ENCODE results near the gene GRID2. TPM values are rescaled to one million over a fixed set of nuclear protein-coding genes. Genes with fewer than 3 reads are reported as not detected.

GRID2 gene
- total RNA-seq, 1 experiment from 2014 or later, result not detected

GRCh38 chr4:93261207-93261606, 957.4 kb downstream of the GRID2 start:
- BruUV-seq (replicated peaks), result no TSS peak

GRCh38 chr4:93263166-93263565, 959.4 kb downstream of the GRID2 start:
- Mint-ChIP-seq H3K27me3 (ENCODE audit: insufficient read depth, unreplicated experiment) (no peaks in the 10 kb centered on the region), H3K9me3 (ENCODE audit: unreplicated experiment) (no peaks in the 10 kb centered on the region), H3K4me1 (ENCODE audit: insufficient read depth, unreplicated experiment) (no peaks in the 10 kb centered on the region), H3K4me3 (ENCODE audit: unreplicated experiment) (no peak overlapping the region), H3K27ac (ENCODE audit: low read depth, unreplicated experiment) (no peak overlapping the region), H3K36me3 (ENCODE audit: insufficient read depth, unreplicated experiment) (no peaks in the 10 kb centered on the region)
- DNase-seq (ENCODE audit: unreplicated experiment), result no peak
- intact Hi-C loops (cut with micrococcal nuclease), result no loop called here
- no TSS peak for BruUV-seq (replicated peaks)
- ChIA-PET CTCF (no interaction called here), POLR2A (no interaction called here)
- no peak for TF ChIP-seq CTCF (IDR thresholded peaks at IDR 0.05; ENCODE audit: unreplicated experiment)

More at GRCh38 chr4:93261207-93261606, 957.4 kb downstream of the GRID2 start:
- Mint-ChIP-seq H3K4me1 (ENCODE audit: insufficient read depth, unreplicated experiment) (no peaks in the 10 kb centered on the region), H3K27me3 (ENCODE audit: insufficient read depth, unreplicated experiment) (no peaks in the 10 kb centered on the region), H3K4me3 (ENCODE audit: unreplicated experiment) (no peak overlapping the region), H3K9me3 (ENCODE audit: unreplicated experiment) (no peaks in the 10 kb centered on the region), H3K27ac (ENCODE audit: low read depth, unreplicated experiment) (no peak overlapping the region), H3K36me3 (ENCODE audit: insufficient read depth, unreplicated experiment) (no peaks in the 10 kb centered on the region)
- DNase-seq (ENCODE audit: unreplicated experiment), result no peak
- CTCF ChIA-PET, result no interaction called here
- POLR2A ChIA-PET, result interaction anchor here (0.6 to 1.2 kb wide), 2 partner anchors 9 to 202 kb away, joined by 3 read pairs; no protein-coding TSS in a partner anchor
- intact Hi-C loops (cut with micrococcal nuclease), result no loop called here
- TF ChIP-seq CTCF (IDR thresholded peaks at IDR 0.05; ENCODE audit: unreplicated experiment), result no peak

GRCh38 chr4:93267747-93268146, 964.0 kb downstream of the GRID2 start:
- no peaks in the 10 kb centered on the region for H3K27me3 Mint-ChIP-seq (ENCODE audit: insufficient read depth, unreplicated experiment)
- POLR2A ChIA-PET, result no interaction called here
- H3K9me3 Mint-ChIP-seq (ENCODE audit: unreplicated experiment), result no peaks in the 10 kb centered on the region
- CTCF ChIA-PET, result interaction anchor here (0.7 kb wide), 1 partner anchor 69 kb away, joined by 3 read pairs; no protein-coding TSS in a partner anchor
- H3K27ac Mint-ChIP-seq (ENCODE audit: low read depth, unreplicated experiment), result no peak overlapping the region
- no peaks in the 10 kb centered on the region for H3K4me1 Mint-ChIP-seq (ENCODE audit: insufficient read depth, unreplicated experiment)
- H3K36me3 Mint-ChIP-seq (ENCODE audit: insufficient read depth, unreplicated experiment), result no peaks in the 10 kb centered on the region
- intact Hi-C loops (cut with micrococcal nuclease), result no loop called here
- H3K4me3 Mint-ChIP-seq (ENCODE audit: unreplicated experiment), result no peak overlapping the region
- no TSS peak for BruUV-seq (replicated peaks)
- DNase-seq (ENCODE audit: unreplicated experiment), result no peak
- no peak for TF ChIP-seq CTCF (IDR thresholded peaks at IDR 0.05; ENCODE audit: unreplicated experiment)

- Mint-ChIP-seq H3K27ac (ENCODE audit: low read depth, unreplicated experiment) (no peak overlapping the region), H3K9me3 (ENCODE audit: unreplicated experiment) (no peaks in the 10 kb centered on the region), H3K27me3 (ENCODE audit: insufficient read depth, unreplicated experiment) (no peaks in the 10 kb centered on the region), H3K4me1 (ENCODE audit: insufficient read depth, unreplicated experiment) (no peaks in the 10 kb centered on the region), H3K4me3 (ENCODE audit: unreplicated experiment) (no peak overlapping the region), H3K36me3 (ENCODE audit: insufficient read depth, unreplicated experiment) (no peaks in the 10 kb centered on the region)
- no peak for TF ChIP-seq CTCF (IDR thresholded peaks at IDR 0.05; ENCODE audit: unreplicated experiment)
- ChIA-PET POLR2A (no interaction called here), CTCF (no interaction called here)
- intact Hi-C loops (cut with micrococcal nuclease), result no loop called here
- BruUV-seq (replicated peaks), result no TSS peak
- no peak for DNase-seq (ENCODE audit: unreplicated experiment)
Measured at GRCh38 chr4:93285346-93285745, 981.6 kb downstream of the GRID2 start.

Data from MCF 10A (cell line).